HEK293 (cell line): ENCODE results near the gene BPI.

ENCODE experiments used
- HOXD13 ChIP-seq: sonication (generic); formaldehyde crosslinking; IDR thresholded peaks from 2 replicates; pipeline ENCODE4 v1.8.0; 2022; ENCODE audit warnings: missing genetic modification reagents, borderline replicate concordance
- RBAK ChIP-seq: fragments of 450-650 bp; formaldehyde crosslinking; IDR thresholded peaks from 2 replicates; pipeline ENCODE4 v1.5.1; 2016; ENCODE audit warnings: missing biosample characterization, missing genetic modification characterization
- SP3 ChIP-seq: fragments of 450-650 bp; formaldehyde crosslinking; IDR thresholded peaks from 2 replicates; pipeline ENCODE4 v1.5.1; 2016; ENCODE audit warnings: missing biosample characterization, missing genetic modification characterization
- YY1 ChIP-seq: fragments of 450-650 bp; formaldehyde crosslinking; IDR thresholded peaks from 2 replicates; pipeline ENCODE4 v1.5.1; 2018; ENCODE audit warnings: missing biosample characterization, missing genetic modification characterization
- ZFP37 ChIP-seq: fragments of 450-650 bp; formaldehyde crosslinking; IDR thresholded peaks from 2 replicates; pipeline ENCODE4 v1.5.1; 2016; ENCODE audit warnings: missing biosample characterization, missing genetic modification characterization
- ZNF660 ChIP-seq: fragments of 450-650 bp; IDR thresholded peaks from 2 replicates; pipeline ENCODE4 v1.5.1; 2018; ENCODE audit warnings: missing biosample characterization, mild to moderate bottlenecking, missing genetic modification characterization
- TF ChIP-seq, protein P1 (sequence below): fragments of 450-650 bp; formaldehyde crosslinking; IDR thresholded peaks from 2 replicates; pipeline ENCODE4 v1.5.1; 2016; ENCODE audit warnings: missing biosample characterization, missing genetic modification characterization
- TF ChIP-seq, protein P2 (sequence below): fragments of 450-650 bp; formaldehyde crosslinking; IDR thresholded peaks from 2 replicates; pipeline ENCODE4 v1.5.1; 2016; ENCODE audit warnings: missing biosample characterization, missing genetic modification characterization
- TF ChIP-seq, protein P3 (sequence below): fragments of 450-650 bp; formaldehyde crosslinking; IDR thresholded peaks from 2 replicates; pipeline ENCODE4 v1.5.1; 2016; ENCODE audit warnings: missing biosample characterization, missing genetic modification characterization, borderline replicate concordance

DNA sequence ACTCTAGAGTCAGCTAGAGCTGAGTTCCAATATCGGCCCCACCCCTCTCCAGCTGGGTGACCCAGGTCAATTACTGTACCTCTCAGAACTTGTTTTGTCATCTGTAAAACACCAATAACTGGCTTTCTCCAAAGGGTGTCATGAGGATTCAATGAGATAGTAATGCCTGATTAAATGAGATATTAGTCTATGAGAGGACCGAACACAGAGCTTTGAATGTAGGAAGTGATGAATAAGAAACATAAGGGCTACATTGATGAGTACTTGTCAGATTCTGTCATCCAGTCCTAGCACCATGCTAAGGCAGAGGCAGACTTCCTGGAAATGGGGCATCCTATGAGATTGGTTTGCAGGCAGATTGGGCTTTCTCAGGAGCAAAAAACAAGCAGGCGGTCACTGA is 20.2 kb downstream of the BPI start:
- TF ChIP-seq SP3 (tag by site-specific recombination) (no peak), YY1 (tag by site-specific recombination) (no peak), ZNF660 (tag by site-specific recombination) (no peak), RBAK (tag by site-specific recombination) (no peak), ZFP37 (no peak), HOXD13 (CRISPR knock-in tag) (no peak)
- TF ChIP-seq, protein P1, sequence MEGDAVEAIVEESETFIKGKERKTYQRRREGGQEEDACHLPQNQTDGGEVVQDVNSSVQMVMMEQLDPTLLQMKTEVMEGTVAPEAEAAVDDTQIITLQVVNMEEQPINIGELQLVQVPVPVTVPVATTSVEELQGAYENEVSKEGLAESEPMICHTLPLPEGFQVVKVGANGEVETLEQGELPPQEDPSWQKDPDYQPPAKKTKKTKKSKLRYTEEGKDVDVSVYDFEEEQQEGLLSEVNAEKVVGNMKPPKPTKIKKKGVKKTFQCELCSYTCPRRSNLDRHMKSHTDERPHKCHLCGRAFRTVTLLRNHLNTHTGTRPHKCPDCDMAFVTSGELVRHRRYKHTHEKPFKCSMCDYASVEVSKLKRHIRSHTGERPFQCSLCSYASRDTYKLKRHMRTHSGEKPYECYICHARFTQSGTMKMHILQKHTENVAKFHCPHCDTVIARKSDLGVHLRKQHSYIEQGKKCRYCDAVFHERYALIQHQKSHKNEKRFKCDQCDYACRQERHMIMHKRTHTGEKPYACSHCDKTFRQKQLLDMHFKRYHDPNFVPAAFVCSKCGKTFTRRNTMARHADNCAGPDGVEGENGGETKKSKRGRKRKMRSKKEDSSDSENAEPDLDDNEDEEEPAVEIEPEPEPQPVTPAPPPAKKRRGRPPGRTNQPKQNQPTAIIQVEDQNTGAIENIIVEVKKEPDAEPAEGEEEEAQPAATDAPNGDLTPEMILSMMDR (tag by site-specific recombination), result no peak
- TF ChIP-seq, protein P2, sequence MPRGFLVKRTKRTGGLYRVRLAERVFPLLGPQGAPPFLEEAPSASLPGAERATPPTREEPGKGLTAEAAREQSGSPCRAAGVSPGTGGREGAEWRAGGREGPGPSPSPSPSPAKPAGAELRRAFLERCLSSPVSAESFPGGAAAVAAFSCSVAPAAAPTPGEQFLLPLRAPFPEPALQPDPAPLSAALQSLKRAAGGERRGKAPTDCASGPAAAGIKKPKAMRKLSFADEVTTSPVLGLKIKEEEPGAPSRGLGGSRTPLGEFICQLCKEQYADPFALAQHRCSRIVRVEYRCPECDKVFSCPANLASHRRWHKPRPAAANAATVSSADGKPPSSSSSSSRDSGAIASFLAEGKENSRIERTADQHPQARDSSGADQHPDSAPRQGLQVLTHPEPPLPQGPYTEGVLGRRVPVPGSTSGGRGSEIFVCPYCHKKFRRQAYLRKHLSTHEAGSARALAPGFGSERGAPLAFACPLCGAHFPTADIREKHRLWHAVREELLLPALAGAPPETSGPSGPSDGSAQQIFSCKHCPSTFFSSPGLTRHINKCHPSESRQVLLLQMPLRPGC, result no peak
- TF ChIP-seq, protein P3, sequence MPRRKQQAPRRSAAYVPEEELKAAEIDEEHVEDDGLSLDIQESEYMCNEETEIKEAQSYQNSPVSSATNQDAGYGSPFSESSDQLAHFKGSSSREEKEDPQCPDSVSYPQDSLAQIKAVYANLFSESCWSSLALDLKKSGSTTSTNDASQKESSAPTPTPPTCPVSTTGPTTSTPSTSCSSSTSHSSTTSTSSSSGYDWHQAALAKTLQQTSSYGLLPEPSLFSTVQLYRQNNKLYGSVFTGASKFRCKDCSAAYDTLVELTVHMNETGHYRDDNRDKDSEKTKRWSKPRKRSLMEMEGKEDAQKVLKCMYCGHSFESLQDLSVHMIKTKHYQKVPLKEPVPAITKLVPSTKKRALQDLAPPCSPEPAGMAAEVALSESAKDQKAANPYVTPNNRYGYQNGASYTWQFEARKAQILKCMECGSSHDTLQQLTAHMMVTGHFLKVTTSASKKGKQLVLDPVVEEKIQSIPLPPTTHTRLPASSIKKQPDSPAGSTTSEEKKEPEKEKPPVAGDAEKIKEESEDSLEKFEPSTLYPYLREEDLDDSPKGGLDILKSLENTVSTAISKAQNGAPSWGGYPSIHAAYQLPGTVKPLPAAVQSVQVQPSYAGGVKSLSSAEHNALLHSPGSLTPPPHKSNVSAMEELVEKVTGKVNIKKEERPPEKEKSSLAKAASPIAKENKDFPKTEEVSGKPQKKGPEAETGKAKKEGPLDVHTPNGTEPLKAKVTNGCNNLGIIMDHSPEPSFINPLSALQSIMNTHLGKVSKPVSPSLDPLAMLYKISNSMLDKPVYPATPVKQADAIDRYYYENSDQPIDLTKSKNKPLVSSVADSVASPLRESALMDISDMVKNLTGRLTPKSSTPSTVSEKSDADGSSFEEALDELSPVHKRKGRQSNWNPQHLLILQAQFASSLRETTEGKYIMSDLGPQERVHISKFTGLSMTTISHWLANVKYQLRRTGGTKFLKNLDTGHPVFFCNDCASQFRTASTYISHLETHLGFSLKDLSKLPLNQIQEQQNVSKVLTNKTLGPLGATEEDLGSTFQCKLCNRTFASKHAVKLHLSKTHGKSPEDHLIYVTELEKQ, result no peak
